Neuronal stem cell (in vitro differentiated cells): ENCODE measurements around the gene AP3M1.

Experiments used
- DNase-seq: peaks from one replicate; pipeline ENCODE4 v3.0.0-alpha.2; 2013; ENCODE audit warnings: low spot score
- H2AFZ ChIP-seq: one replicate; pipeline ENCODE4 v1.6.1; 2013; ENCODE audit warnings: mild to moderate bottlenecking, low read length, inconsistent platforms
- H2AK5ac ChIP-seq: 2 replicates; pipeline ENCODE4 v1.6.1; 2013; ENCODE audit warnings: low read depth, mild to moderate bottlenecking, inconsistent platforms, low read length, moderate library complexity, mixed read lengths
- H2BK120ac ChIP-seq: 2 replicates; pipeline ENCODE4 v1.6.1; 2013; ENCODE audit warnings: low read depth, mild to moderate bottlenecking, inconsistent platforms, low read length, moderate library complexity, mixed read lengths
- H2BK12ac ChIP-seq: one replicate; pipeline ENCODE4 v1.6.1; 2013; ENCODE audit warnings: low read length, inconsistent platforms
- H2BK15ac ChIP-seq: 2 replicates; pipeline ENCODE4 v1.6.1; 2013; ENCODE audit warnings: mild to moderate bottlenecking, low read length, inconsistent platforms, mixed read lengths
- H2BK5ac ChIP-seq: one replicate; pipeline ENCODE4 v1.6.1; 2013; ENCODE audit warnings: inconsistent platforms, mild to moderate bottlenecking, low read length, moderate library complexity
- H3K14ac ChIP-seq: one replicate; pipeline ENCODE4 v1.6.1; 2013; ENCODE audit warnings: low read length, inconsistent platforms
- H3K18ac ChIP-seq: 2 replicates; pipeline ENCODE4 v1.6.1; 2013; ENCODE audit warnings: low read length, inconsistent platforms
- H3K23ac ChIP-seq: 2 replicates; pipeline ENCODE4 v1.6.1; 2013; ENCODE audit warnings: low read depth, mild to moderate bottlenecking, mixed read lengths, low read length, inconsistent platforms; ENCODE audit not compliant: poor library complexity
- H3K27ac ChIP-seq: replicated peaks from 3 replicates; pipeline ENCODE4 v1.5.1; 2013; ENCODE audit warnings: low read length, inconsistent platforms
- H3K27me3 ChIP-seq, 3 experiments: 2 replicates each; pipeline ENCODE4 v1.6.1; 2013; ENCODE audit warnings: low read length in 3 of 3, mild to moderate bottlenecking in 2 of 3, inconsistent platforms in 1 of 3, low read depth in 1 of 3, mixed read lengths in 1 of 3, moderate library complexity in 1 of 3; ENCODE audit not compliant: control insufficient read depth in 3 of 3, insufficient read depth in 3 of 3
- H3K36me3 ChIP-seq, 2 donors: replicated peaks in 1 of 2; 2 replicates each; pipeline ENCODE4 v1.6.1; 2013; ENCODE audit warnings: low read length in 2 of 2; ENCODE audit not compliant: control insufficient read depth in 2 of 2, insufficient read depth in 2 of 2
- H3K4ac ChIP-seq: 2 replicates; pipeline ENCODE4 v1.6.1; 2013; ENCODE audit warnings: inconsistent platforms, mild to moderate bottlenecking, low read length, moderate library complexity
- H3K4me1 ChIP-seq, 2 donors: 1 replicate in 1 of 2; 2 replicates in 1 of 2; pipeline ENCODE4 v1.6.1; 2013; ENCODE audit warnings: low read length in 2 of 2, low read depth in 1 of 2; ENCODE audit not compliant: control insufficient read depth in 2 of 2, insufficient read depth in 1 of 2
- H3K4me2 ChIP-seq: one replicate; pipeline ENCODE4 v1.6.1; 2013; ENCODE audit warnings: mild to moderate bottlenecking, low read length, inconsistent platforms; ENCODE audit not compliant: insufficient read depth, poor library complexity, severe bottlenecking
- H3K4me3 ChIP-seq, 2 donors: 2 replicates each; pipeline ENCODE4 v1.5.1; 2013; ENCODE audit warnings: low read length in 2 of 2, mild to moderate bottlenecking in 2 of 2, inconsistent platforms in 1 of 2, moderate library complexity in 1 of 2
- H3K79me1 ChIP-seq: one replicate; pipeline ENCODE4 v1.6.1; 2013; ENCODE audit warnings: low read depth, mild to moderate bottlenecking, inconsistent platforms, low read length, moderate library complexity
- H3K9ac ChIP-seq: one replicate; pipeline ENCODE4 v1.6.1; 2013; ENCODE audit warnings: mild to moderate bottlenecking, low read depth, low read length, inconsistent platforms; ENCODE audit not compliant: poor library complexity
- H3K9me3 ChIP-seq, 2 donors: replicated peaks in 1 of 2; 2 replicates each; pipeline versions ENCODE3 to v1.6.1; 2013; ENCODE audit warnings: low read length in 2 of 2, mild to moderate bottlenecking in 2 of 2, inconsistent platforms in 1 of 2, low read depth in 1 of 2, mixed read lengths in 1 of 2, moderate library complexity in 1 of 2; ENCODE audit not compliant: control insufficient read depth in 2 of 2, insufficient read depth in 1 of 2
- H4K8ac ChIP-seq: one replicate; pipeline ENCODE4 v1.6.1; 2013; ENCODE audit warnings: low read depth, mild to moderate bottlenecking, inconsistent platforms, low read length, moderate library complexity
- H4K91ac ChIP-seq: one replicate; pipeline ENCODE4 v1.6.1; 2013; ENCODE audit warnings: low read length, low read depth, mild to moderate bottlenecking, inconsistent platforms; ENCODE audit not compliant: poor library complexity
- WGBS, 2 donors: extraction: QIAGEN DNeasy Blood & Tissue Kit; methylation state at CpG; one replicate each; pipeline ENCODE4 v1.1.7; 2013; ENCODE audit warnings: missing lambda C conversion rate in 2 of 2, mixed read lengths in 1 of 2; ENCODE audit not compliant: insufficient read length in 2 of 2, insufficient replicate concordance in 1 of 2; ENCODE audit errors: extremely low coverage in 2 of 2; 5-methylcytosine and 5-hydroxymethylcytosine counted together

Gene AP3M1

DNA sequence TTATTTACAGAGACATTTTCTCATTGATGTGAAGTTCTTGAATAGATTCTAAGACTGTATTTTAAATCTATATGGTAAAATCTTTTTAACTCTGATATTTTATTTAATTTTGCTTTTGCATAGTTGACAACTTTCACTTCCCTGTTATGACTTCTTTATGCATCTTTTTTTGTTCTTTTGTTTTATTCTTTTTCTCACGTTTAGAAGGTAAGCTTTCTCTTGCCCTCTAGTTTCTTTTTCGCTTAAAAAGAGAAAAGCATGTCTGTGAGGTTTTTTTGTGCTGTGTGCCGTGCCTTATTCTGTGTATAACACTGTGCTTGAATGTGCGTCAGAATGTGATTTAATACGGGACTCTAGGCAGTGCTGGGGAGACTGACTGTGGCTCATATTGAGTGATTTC is 74.7 kb downstream of the AP3M1 start:
- Histone ChIP-seq H3K18ac (no peak overlapping the region), H3K4me3 (no peak overlapping the region), H3K9me3 (no peaks in the 10 kb centered on the region), H3K79me1 (no peaks in the 10 kb centered on the region), H3K4ac (no peak overlapping the region), H3K23ac (no peak overlapping the region), H2BK5ac (no peak overlapping the region), H4K8ac (no peak overlapping the region), H4K91ac (no peak overlapping the region), H3K4me1 (peaks cover 0 to 6% of the 10 kb centered on the region in 2 donors), H3K27me3 (no peaks in the 10 kb centered on the region), H3K27ac (no peak overlapping the region), H2BK12ac (no peak overlapping the region), H2BK120ac (no peak overlapping the region), H3K9ac (no peak overlapping the region), H2AK5ac (no peak overlapping the region), H2BK15ac (no peak overlapping the region), H3K36me3 (peaks cover 15 to 85% of the 10 kb centered on the region in 2 donors), H3K14ac (no peak overlapping the region), H3K4me2 (no peak overlapping the region), H2AFZ (no peak overlapping the region)
- DNase-seq = no peak
- WGBS, 2 donors = no CpG with 5 or more reads among the region's 5 CpGs

GRCh38 chr10:74072503-74072902 is 78.1 kb downstream of the AP3M1 start:
- no peak overlapping the region for H3K14ac ChIP-seq
- no peak overlapping the region for H3K18ac ChIP-seq
- no peak overlapping the region for H2AK5ac ChIP-seq
- peaks cover 15 to 75% of the 10 kb centered on the region in 2 donors for H3K36me3 ChIP-seq
- H3K9ac ChIP-seq = no peak overlapping the region
- no peaks in the 10 kb centered on the region for H3K79me1 ChIP-seq
- H4K8ac ChIP-seq = no peak overlapping the region
- H3K27me3 ChIP-seq = no peaks in the 10 kb centered on the region
- no peak overlapping the region for H3K23ac ChIP-seq
- no peak overlapping the region for H4K91ac ChIP-seq
- H2BK15ac ChIP-seq = no peak overlapping the region
- H3K9me3 ChIP-seq = no peaks in the 10 kb centered on the region
- H2BK12ac ChIP-seq = no peak overlapping the region
- no peak overlapping the region for H2AFZ ChIP-seq
- no peak overlapping the region for H3K4me3 ChIP-seq
- no peak overlapping the region for H2BK5ac ChIP-seq
- H3K4me2 ChIP-seq = no peak overlapping the region
- no peak overlapping the region for H3K4ac ChIP-seq
- H3K4me1 ChIP-seq = no peaks in the 10 kb centered on the region
- no peak overlapping the region for H2BK120ac ChIP-seq
- no peak for DNase-seq
- no CpG with 5 or more reads among the region's 6 CpGs for WGBS, 2 donors
- H3K27ac ChIP-seq = no peak overlapping the region

GRCh38 chr10:74071157-74071556 is 79.5 kb downstream of the AP3M1 start:
- no peak overlapping the region for H4K8ac ChIP-seq
- H4K91ac ChIP-seq = no peak overlapping the region
- no peaks in the 10 kb centered on the region for H3K79me1 ChIP-seq
- no peaks in the 10 kb centered on the region for H3K27me3 ChIP-seq
- H2BK120ac ChIP-seq = no peak overlapping the region
- H3K23ac ChIP-seq = no peak overlapping the region
- H3K9ac ChIP-seq = no peak overlapping the region
- no peak overlapping the region for H3K4me3 ChIP-seq
- H2AK5ac ChIP-seq = no peak overlapping the region
- no peak overlapping the region for H3K27ac ChIP-seq
- H2AFZ ChIP-seq = no peak overlapping the region
- no peak overlapping the region for H3K4ac ChIP-seq
- no peaks in the 10 kb centered on the region for H3K9me3 ChIP-seq
- no peak overlapping the region for H2BK5ac ChIP-seq
- no peaks in the 10 kb centered on the region for H3K4me1 ChIP-seq
- no peak overlapping the region for H3K14ac ChIP-seq
- no peak for DNase-seq
- no peak overlapping the region for H2BK15ac ChIP-seq
- H3K18ac ChIP-seq = no peak overlapping the region
- H3K4me2 ChIP-seq = no peak overlapping the region
- no peak overlapping the region for H2BK12ac ChIP-seq
- peaks cover 15 to 64% of the 10 kb centered on the region in 2 donors for H3K36me3 ChIP-seq
